Testis (tissue), 3 donors: Measurements from ENCODE around the gene SELENOM. TPM values are rescaled to one million over a fixed set of nuclear protein-coding genes. Genes with fewer than 3 reads are reported as not detected.

Experiments
- DNase-seq: peaks from one replicate; pipeline ENCODE4 v3.0.0-alpha.2; 2019
- H3K27ac ChIP-seq, 2 donors: fragments of 200-600 bp; sonication (generic); one replicate each; pipeline ENCODE4 v1.5.1; 2019
- H3K27me3 ChIP-seq: fragments of 200-600 bp; sonication (generic); one replicate; pipeline ENCODE4 v1.5.1; 2019
- H3K36me3 ChIP-seq: fragments of 200-600 bp; sonication (generic); one replicate; pipeline ENCODE4 v1.5.1; 2017; ENCODE audit warnings: low read depth; ENCODE audit errors: missing control alignments
- H3K4me1 ChIP-seq: fragments of 200-600 bp; sonication (generic); one replicate; pipeline ENCODE4 v1.5.1; 2019
- H3K4me3 ChIP-seq, 2 donors: fragments of 200-600 bp; sonication (generic); one replicate each; pipeline ENCODE4 v1.5.1; 2017 to 2019
- H3K9me3 ChIP-seq: fragments of 200-600 bp; sonication (generic); one replicate; pipeline ENCODE4 v1.5.1; 2017
- WGBS, 2 donors: methylation state at CpG; one replicate each; pipeline ENCODE4 v1.1.5; 2018; 5-methylcytosine and 5-hydroxymethylcytosine counted together
- intact Hi-C: fragments of 100-400 bp; cut with DNase I; formaldehyde crosslinking; loops from one replicate; pipeline ENCODE4 v1.15.1; 2023; ENCODE audit warnings: low total_unique reads
- polyA plus RNA-seq: library from polyadenylated mRNA; stranded (reverse); fragments of 350-450 nt; fragmentation: Illumina TruSeq; extraction: RNeasy Lipid Tissue Mini Kit (QIAGEN cat#74804); gene quantifications from one replicate; pipeline ENCODE4 v1.2.3, GENCODE V29; 2014; ENCODE audit warnings: low read depth, low replicate concordance; ENCODE audit not compliant: insufficient read depth
- total RNA-seq, 2 donors: library from RNA; depleted of rRNA; stranded (reverse); fragments of >200 nt; gene quantifications; one replicate each; pipeline ENCODE4 v1.2.3, GENCODE V29; 2016
- TF ChIP-seq, protein P1 (sequence below), 3 experiments: fragments of 450-650 bp in 2 of 3; fragments of 200-600 bp in 1 of 3; sonication (generic) in 1 of 3; IDR thresholded peaks; one replicate each; pipeline ENCODE4 v1.5.1; 2016 to 2019; ENCODE audit warnings: antibody characterized with exemption in 3 of 3, mild to moderate bottlenecking in 2 of 3, moderate library complexity in 1 of 3

SELENOM gene
- total and polyA plus RNA-seq, 3 donors from 2014 or later, result 77.4 to 102 (median 82.8) TPM

DNA sequence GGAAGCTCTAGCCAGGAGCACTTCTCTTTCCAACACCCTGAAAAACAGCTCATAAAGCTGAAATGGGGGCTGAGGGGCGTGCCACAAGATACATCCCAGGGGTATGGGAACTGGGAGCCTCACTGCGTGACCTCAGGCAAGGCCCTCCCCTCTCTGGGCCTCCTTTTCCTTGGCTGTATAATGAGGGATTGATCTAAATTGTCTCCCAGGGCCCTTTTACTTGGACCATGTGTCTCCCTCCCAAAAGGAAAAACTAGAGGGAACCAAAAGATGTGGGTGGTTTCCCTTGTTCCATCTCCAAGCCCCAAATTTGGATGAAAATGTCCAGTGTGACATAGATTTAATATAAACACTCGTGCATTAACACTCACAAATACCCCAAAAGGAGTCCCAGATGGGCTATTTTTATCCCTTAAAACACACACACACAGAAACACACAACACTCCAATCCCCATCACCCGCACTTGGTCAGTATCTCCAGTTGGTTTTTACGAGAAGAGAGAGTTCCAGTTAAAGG lies 52.2 kb downstream of the SELENOM start:
- H3K36me3 ChIP-seq, result no peaks in the 10 kb centered on the region
- peak overlapping the region in 1 of 2 donors; percentile 10 for H3K27ac ChIP-seq
- TF ChIP-seq, protein P1, sequence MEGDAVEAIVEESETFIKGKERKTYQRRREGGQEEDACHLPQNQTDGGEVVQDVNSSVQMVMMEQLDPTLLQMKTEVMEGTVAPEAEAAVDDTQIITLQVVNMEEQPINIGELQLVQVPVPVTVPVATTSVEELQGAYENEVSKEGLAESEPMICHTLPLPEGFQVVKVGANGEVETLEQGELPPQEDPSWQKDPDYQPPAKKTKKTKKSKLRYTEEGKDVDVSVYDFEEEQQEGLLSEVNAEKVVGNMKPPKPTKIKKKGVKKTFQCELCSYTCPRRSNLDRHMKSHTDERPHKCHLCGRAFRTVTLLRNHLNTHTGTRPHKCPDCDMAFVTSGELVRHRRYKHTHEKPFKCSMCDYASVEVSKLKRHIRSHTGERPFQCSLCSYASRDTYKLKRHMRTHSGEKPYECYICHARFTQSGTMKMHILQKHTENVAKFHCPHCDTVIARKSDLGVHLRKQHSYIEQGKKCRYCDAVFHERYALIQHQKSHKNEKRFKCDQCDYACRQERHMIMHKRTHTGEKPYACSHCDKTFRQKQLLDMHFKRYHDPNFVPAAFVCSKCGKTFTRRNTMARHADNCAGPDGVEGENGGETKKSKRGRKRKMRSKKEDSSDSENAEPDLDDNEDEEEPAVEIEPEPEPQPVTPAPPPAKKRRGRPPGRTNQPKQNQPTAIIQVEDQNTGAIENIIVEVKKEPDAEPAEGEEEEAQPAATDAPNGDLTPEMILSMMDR (IDR thresholded peaks at IDR 0.05), result no peak
- H3K4me3 ChIP-seq, result no peak overlapping the region
- no peaks in the 10 kb centered on the region for H3K9me3 ChIP-seq
- DNase-seq, result no peak
- WGBS, 2 donors, result 56 to 58% methylated on average over 5 of the region's 5 CpGs
- no peaks in the 10 kb centered on the region for H3K27me3 ChIP-seq
- intact Hi-C loops, result no loop called here
- H3K4me1 ChIP-seq, result peaks cover 5% of the 10 kb centered on the region

Other genes starting within 250 kb of the SELENOM start
- 10 to 100 TPM; 65.5 to 81.0 TPM for gene MORC2, start 138.8 kb downstream of the SELENOM start, total RNA-seq
- 64.8 TPM for gene MORC2, start 138.8 kb downstream of the SELENOM start, polyA plus RNA-seq
- gene TUG1, start 138.3 kb downstream of the SELENOM start, total RNA-seq, result 100 to 1,000 TPM; 134 to 182 TPM
- 157 TPM for gene TUG1, start 138.3 kb downstream of the SELENOM start, polyA plus RNA-seq
- gene SMTN, start 26.2 kb downstream of the SELENOM start, total RNA-seq, result 10 to 100 TPM; 50.1 to 52.5 TPM
- gene SMTN, start 26.2 kb downstream of the SELENOM start, polyA plus RNA-seq, result 31.6 TPM
- gene INPP5J, start 15.4 kb upstream of the SELENOM start, total RNA-seq, result 10 to 100 TPM; 11.3 to 17.2 TPM
- 5.2 TPM for gene INPP5J, start 15.4 kb upstream of the SELENOM start, polyA plus RNA-seq
- gene PLA2G3, start 32.9 kb upstream of the SELENOM start, total RNA-seq, result under 1 TPM; 0.55 to 0.68 TPM
- gene PLA2G3, start 32.9 kb upstream of the SELENOM start, polyA plus RNA-seq, result 0.44 TPM
- 10 to 100 TPM; 30.0 to 32.4 TPM for gene RNF185, start 52.6 kb upstream of the SELENOM start, total RNA-seq
- 33.2 TPM for gene RNF185, start 52.6 kb upstream of the SELENOM start, polyA plus RNA-seq
- 100 to 1,000 TPM in 1 of 2 donors, 10 to 100 TPM in 1; 94.0 to 101 TPM for gene LIMK2, start 104.7 kb upstream of the SELENOM start, total RNA-seq
- gene LIMK2, start 104.7 kb upstream of the SELENOM start, polyA plus RNA-seq, result 51.7 TPM
- gene PIK3IP1, start 184.9 kb upstream of the SELENOM start, total RNA-seq, result 10 to 100 TPM; 65.9 to 89.2 TPM
- gene PIK3IP1, start 184.9 kb upstream of the SELENOM start, polyA plus RNA-seq, result 42.4 TPM
- gene PATZ1, start 238.8 kb upstream of the SELENOM start, total RNA-seq, result 10 to 100 TPM; 38.1 to 48.7 TPM
- 23.2 TPM for gene PATZ1, start 238.8 kb upstream of the SELENOM start, polyA plus RNA-seq